SK-N-SH treated with all-trans-retinoic acid at 6 μM for 48 hours (cell line): ENCODE measurements around the gene NOTUM.

ENCODE experiments used
- ATAC-seq: fragments of 200-7000 bp; cut with Tn5 transposase; 3 replicates; pipeline ENCODE4 v1.9.1; 2020; ENCODE audit warnings: mild to moderate bottlenecking, moderate library complexity
- ARNTL ChIP-seq: fragments of 450-650 bp; formaldehyde crosslinking; IDR thresholded peaks from 2 replicates; pipeline ENCODE4 v1.5.0; 2020; ENCODE audit warnings: low read depth, mild to moderate bottlenecking, moderate library complexity, borderline replicate concordance
- BACH2 ChIP-seq: fragments of 250-450 bp; sonication (Bioruptor Pico); IDR thresholded peaks from 2 replicates; pipeline ENCODE4 v1.9.0; 2021; ENCODE audit warnings: mild to moderate bottlenecking, borderline replicate concordance
- CSDC2 ChIP-seq: fragments of 250-450 bp; sonication (Bioruptor Pico); IDR thresholded peaks from 2 replicates; pipeline ENCODE4 v1.5.0; 2020; ENCODE audit warnings: mild to moderate bottlenecking, moderate library complexity
- ESRRG ChIP-seq: fragments of 250-450 bp; sonication (Bioruptor Pico); IDR thresholded peaks from 2 replicates; pipeline ENCODE4 v1.6.1; 2021; ENCODE audit warnings: mild to moderate bottlenecking
- GLIS3 ChIP-seq: fragments of 250-450 bp; sonication (Bioruptor Pico); IDR thresholded peaks from 2 replicates; pipeline ENCODE4 v1.5.0; 2020; ENCODE audit warnings: mild to moderate bottlenecking, moderate library complexity
- ISL1 ChIP-seq: fragments of 250-450 bp; sonication (Bioruptor Pico); IDR thresholded peaks from 2 replicates; pipeline ENCODE4 v2.1.2; 2022; ENCODE audit warnings: mild to moderate bottlenecking, moderate library complexity
- OSR1 ChIP-seq: fragments of 250-450 bp; sonication (Bioruptor Pico); IDR thresholded peaks from 2 replicates; pipeline ENCODE4 v1.8.0; 2022; ENCODE audit warnings: moderate library complexity, mild to moderate bottlenecking, inconsistent platforms
- PPARA ChIP-seq: fragments of 250-450 bp; sonication (Bioruptor Pico); IDR thresholded peaks from 2 replicates; pipeline ENCODE4 v1.5.0; 2020; ENCODE audit warnings: mild to moderate bottlenecking, borderline replicate concordance
- SNAI2 ChIP-seq: fragments of 250-450 bp; sonication (Bioruptor Pico); IDR thresholded peaks from 2 replicates; pipeline ENCODE4 v1.5.0; 2020; ENCODE audit warnings: mild to moderate bottlenecking, moderate library complexity
- TCF4 ChIP-seq: fragments of 250-450 bp; sonication (Bioruptor Pico); IDR thresholded peaks from 2 replicates; pipeline ENCODE4 v1.8.0; 2021; ENCODE audit warnings: mild to moderate bottlenecking, moderate library complexity, borderline replicate concordance
- TOX ChIP-seq: fragments of 250-450 bp; sonication (Bioruptor Pico); IDR thresholded peaks from 2 replicates; pipeline ENCODE4 v1.8.0; 2021; ENCODE audit warnings: mild to moderate bottlenecking, moderate library complexity, borderline replicate concordance
- ZFP3 ChIP-seq: fragments of 250-450 bp; sonication (Bioruptor Pico); IDR thresholded peaks from 2 replicates; pipeline ENCODE4 v1.5.0; 2020; ENCODE audit warnings: mild to moderate bottlenecking, moderate library complexity
- ZFP30 ChIP-seq: fragments of 450-650 bp; formaldehyde crosslinking; IDR thresholded peaks from 2 replicates; pipeline ENCODE4 v1.5.0; 2022; ENCODE audit warnings: mild to moderate bottlenecking, moderate library complexity
- ZNF8 ChIP-seq: fragments of 450-650 bp; formaldehyde crosslinking; IDR thresholded peaks from 2 replicates; pipeline ENCODE4 v1.5.0; 2020; ENCODE audit warnings: mild to moderate bottlenecking, moderate library complexity
- TF ChIP-seq, protein P1 (sequence below): fragments of 250-450 bp; sonication (Bioruptor Pico); IDR thresholded peaks from 2 replicates; pipeline ENCODE4 v1.8.0; 2021; ENCODE audit warnings: low read depth, mild to moderate bottlenecking, moderate library complexity, borderline replicate concordance
- TF ChIP-seq, protein P2 (sequence below): fragments of 250-450 bp; sonication (Bioruptor Pico); IDR thresholded peaks from 2 replicates; pipeline ENCODE4 v1.5.0; 2020; ENCODE audit warnings: mild to moderate bottlenecking, moderate library complexity
- TF ChIP-seq, protein P3 (sequence below): fragments of 250-450 bp; sonication (Bioruptor Pico); IDR thresholded peaks from 2 replicates; pipeline ENCODE4 v1.5.1; 2021; ENCODE audit warnings: mild to moderate bottlenecking, moderate library complexity
- TF ChIP-seq, protein P4 (sequence below): fragments of 250-450 bp; sonication (Bioruptor Pico); IDR thresholded peaks from 2 replicates; pipeline ENCODE4 v1.5.1; 2020; ENCODE audit warnings: low read depth, mild to moderate bottlenecking, moderate library complexity
- TF ChIP-seq, protein P5 (sequence below): fragments of 250-450 bp; sonication (Bioruptor Pico); IDR thresholded peaks from 2 replicates; pipeline ENCODE4 v1.8.0; 2020; ENCODE audit warnings: mild to moderate bottlenecking, moderate library complexity, borderline replicate concordance

Gene NOTUM

DNA sequence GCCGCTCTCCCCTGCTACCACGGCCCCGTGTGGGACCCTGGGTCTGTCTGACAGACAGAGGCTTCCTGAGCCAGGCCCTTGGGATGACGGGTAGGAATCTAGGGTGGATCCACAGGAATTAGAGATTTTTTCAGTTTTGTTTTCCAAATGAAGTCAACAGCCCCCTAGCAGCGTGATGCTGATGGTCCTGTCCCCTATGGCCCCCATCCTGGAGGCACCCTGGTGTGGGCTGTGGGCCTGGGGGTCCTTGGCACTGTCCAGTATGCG, 46.2 kb upstream of the NOTUM start:
- TF ChIP-seq ISL1 (CRISPR knock-in tag) (no peak), TOX (CRISPR knock-in tag) (no peak), CSDC2 (no peak), TCF4 (no peak), ARNTL (CRISPR knock-in tag) (no peak), SNAI2 (CRISPR knock-in tag) (no peak), OSR1 (CRISPR knock-in tag) (no peak), GLIS3 (CRISPR knock-in tag) (no peak), BACH2 (CRISPR knock-in tag) (no peak), ZFP3 (CRISPR knock-in tag) (no peak), ZFP30 (no peak), PPARA (CRISPR knock-in tag) (no peak), ZNF8 (no peak), ESRRG (no peak)
- TF ChIP-seq, protein P1, sequence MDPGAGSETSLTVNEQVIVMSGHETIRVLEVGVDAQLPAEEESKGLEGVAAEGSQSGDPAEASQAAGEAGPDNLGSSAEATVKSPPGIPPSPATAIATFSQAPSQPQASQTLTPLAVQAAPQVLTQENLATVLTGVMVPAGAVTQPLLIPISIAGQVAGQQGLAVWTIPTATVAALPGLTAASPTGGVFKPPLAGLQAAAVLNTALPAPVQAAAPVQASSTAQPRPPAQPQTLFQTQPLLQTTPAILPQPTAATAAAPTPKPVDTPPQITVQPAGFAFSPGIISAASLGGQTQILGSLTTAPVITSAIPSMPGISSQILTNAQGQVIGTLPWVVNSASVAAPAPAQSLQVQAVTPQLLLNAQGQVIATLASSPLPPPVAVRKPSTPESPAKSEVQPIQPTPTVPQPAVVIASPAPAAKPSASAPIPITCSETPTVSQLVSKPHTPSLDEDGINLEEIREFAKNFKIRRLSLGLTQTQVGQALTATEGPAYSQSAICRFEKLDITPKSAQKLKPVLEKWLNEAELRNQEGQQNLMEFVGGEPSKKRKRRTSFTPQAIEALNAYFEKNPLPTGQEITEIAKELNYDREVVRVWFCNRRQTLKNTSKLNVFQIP (CRISPR knock-in tag), result no peak
- TF ChIP-seq, protein P2, sequence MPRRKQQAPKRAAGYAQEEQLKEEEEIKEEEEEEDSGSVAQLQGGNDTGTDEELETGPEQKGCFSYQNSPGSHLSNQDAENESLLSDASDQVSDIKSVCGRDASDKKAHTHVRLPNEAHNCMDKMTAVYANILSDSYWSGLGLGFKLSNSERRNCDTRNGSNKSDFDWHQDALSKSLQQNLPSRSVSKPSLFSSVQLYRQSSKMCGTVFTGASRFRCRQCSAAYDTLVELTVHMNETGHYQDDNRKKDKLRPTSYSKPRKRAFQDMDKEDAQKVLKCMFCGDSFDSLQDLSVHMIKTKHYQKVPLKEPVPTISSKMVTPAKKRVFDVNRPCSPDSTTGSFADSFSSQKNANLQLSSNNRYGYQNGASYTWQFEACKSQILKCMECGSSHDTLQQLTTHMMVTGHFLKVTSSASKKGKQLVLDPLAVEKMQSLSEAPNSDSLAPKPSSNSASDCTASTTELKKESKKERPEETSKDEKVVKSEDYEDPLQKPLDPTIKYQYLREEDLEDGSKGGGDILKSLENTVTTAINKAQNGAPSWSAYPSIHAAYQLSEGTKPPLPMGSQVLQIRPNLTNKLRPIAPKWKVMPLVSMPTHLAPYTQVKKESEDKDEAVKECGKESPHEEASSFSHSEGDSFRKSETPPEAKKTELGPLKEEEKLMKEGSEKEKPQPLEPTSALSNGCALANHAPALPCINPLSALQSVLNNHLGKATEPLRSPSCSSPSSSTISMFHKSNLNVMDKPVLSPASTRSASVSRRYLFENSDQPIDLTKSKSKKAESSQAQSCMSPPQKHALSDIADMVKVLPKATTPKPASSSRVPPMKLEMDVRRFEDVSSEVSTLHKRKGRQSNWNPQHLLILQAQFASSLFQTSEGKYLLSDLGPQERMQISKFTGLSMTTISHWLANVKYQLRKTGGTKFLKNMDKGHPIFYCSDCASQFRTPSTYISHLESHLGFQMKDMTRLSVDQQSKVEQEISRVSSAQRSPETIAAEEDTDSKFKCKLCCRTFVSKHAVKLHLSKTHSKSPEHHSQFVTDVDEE, result no peak
- TF ChIP-seq, protein P3, sequence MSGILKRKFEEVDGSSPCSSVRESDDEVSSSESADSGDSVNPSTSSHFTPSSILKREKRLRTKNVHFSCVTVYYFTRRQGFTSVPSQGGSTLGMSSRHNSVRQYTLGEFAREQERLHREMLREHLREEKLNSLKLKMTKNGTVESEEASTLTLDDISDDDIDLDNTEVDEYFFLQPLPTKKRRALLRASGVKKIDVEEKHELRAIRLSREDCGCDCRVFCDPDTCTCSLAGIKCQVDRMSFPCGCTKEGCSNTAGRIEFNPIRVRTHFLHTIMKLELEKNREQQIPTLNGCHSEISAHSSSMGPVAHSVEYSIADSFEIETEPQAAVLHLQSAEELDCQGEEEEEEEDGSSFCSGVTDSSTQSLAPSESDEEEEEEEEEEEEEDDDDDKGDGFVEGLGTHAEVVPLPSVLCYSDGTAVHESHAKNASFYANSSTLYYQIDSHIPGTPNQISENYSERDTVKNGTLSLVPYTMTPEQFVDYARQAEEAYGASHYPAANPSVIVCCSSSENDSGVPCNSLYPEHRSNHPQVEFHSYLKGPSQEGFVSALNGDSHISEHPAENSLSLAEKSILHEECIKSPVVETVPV (CRISPR knock-in tag), result no peak
- TF ChIP-seq, protein P4, sequence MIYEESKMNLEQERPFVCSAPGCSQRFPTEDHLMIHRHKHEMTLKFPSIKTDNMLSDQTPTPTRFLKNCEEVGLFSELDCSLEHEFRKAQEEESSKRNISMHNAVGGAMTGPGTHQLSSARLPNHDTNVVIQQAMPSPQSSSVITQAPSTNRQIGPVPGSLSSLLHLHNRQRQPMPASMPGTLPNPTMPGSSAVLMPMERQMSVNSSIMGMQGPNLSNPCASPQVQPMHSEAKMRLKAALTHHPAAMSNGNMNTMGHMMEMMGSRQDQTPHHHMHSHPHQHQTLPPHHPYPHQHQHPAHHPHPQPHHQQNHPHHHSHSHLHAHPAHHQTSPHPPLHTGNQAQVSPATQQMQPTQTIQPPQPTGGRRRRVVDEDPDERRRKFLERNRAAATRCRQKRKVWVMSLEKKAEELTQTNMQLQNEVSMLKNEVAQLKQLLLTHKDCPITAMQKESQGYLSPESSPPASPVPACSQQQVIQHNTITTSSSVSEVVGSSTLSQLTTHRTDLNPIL (CRISPR knock-in tag), result no peak
- TF ChIP-seq, protein P5, sequence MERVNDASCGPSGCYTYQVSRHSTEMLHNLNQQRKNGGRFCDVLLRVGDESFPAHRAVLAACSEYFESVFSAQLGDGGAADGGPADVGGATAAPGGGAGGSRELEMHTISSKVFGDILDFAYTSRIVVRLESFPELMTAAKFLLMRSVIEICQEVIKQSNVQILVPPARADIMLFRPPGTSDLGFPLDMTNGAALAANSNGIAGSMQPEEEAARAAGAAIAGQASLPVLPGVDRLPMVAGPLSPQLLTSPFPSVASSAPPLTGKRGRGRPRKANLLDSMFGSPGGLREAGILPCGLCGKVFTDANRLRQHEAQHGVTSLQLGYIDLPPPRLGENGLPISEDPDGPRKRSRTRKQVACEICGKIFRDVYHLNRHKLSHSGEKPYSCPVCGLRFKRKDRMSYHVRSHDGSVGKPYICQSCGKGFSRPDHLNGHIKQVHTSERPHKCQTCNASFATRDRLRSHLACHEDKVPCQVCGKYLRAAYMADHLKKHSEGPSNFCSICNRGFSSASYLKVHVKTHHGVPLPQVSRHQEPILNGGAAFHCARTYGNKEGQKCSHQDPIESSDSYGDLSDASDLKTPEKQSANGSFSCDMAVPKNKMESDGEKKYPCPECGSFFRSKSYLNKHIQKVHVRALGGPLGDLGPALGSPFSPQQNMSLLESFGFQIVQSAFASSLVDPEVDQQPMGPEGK (CRISPR knock-in tag), result no peak
- no peak for ATAC-seq

DNA sequence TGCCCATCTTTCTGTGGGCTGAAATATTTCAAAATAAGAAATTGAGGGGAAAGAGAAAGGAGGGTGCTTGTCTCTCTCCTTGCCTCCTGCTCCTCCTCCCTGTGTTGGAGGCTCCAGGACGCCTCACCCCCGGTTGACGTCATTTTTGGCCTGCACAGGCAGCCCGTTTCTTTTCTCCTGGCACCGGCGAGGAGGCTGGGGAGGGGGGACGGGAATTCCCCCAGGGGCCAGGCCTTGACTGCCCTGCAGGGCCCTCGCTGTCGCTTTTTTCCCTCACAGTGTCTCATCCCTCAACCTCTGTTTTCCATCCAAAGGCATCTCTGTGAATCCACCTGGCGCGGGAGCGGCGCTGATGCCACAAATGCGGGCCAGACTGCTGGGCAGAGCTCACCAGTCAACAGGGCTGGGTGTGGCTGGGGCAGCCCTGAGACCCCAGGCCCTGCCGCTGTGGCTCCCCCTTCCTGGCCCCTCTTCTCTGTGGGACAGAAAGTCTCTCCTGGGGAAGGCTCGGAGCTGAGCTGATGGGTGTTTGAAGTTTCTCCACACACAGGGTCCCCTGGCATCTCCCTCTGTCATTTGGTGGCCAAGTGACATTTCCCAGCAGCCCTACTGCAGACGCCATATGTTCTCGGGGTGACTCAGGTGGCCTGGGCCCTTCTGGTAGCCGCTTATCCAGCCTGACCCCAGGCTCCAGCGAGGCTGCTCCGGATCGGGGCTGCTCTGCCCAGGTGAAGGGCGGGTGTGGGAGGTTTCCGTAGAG, 45.7 kb upstream of the NOTUM start:
- ATAC-seq, result peak; percentile 48

More for the DNA sequence above, 45.7 kb upstream of the NOTUM start:
- TF ChIP-seq, protein P5 (CRISPR knock-in tag), result peak; percentile 63; the same call in 1 of the 2 replicates
- TF ChIP-seq TOX (CRISPR knock-in tag), result no peak
- TF ChIP-seq, all 23 proteins: peak for 1
